Measurements from ENCODE around the gene ALG12.

ALG12 gene

DNA sequence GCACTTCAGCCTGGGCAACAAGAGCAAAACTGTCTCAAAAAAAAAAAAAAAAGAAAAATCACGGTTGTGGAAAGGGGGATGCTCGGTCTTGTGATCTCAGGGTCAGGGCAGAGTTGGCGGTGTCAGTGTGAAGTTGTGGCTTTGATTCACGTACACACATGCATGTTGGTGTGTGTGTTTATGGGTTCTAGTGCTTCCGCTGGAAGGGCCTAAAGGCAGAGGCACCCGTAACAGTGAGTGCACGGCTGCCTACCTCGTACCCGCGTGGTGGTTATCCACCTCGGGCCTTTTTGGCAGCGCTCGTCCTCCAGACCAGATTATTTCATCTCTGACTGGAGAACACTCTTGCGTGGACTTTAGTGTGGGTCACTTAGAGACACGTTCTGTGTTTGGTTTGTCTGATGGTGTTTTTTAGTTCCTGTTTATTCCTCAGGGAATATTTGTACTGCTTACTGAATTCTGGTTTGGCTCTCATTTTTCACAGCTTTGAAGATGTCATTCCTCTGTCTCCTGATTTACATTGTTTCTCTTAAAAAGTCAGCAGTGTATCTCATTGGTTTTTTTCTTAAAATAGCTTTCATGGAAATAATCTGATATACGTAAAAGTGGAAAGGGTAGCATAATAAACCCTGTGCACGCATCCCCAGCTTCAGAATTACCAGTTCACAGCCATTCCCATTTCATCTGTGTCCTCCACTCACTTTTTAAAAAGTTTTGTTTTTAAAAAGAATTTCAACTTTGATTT is 49.0 kb downstream of the ALG12 start:
- no peak for DNase-seq (ENCODE audit: low read depth)
- no peak overlapping the region for H3K4me3 ChIP-seq (ENCODE audit: low read length)
- TF ChIP-seq, protein P1, sequence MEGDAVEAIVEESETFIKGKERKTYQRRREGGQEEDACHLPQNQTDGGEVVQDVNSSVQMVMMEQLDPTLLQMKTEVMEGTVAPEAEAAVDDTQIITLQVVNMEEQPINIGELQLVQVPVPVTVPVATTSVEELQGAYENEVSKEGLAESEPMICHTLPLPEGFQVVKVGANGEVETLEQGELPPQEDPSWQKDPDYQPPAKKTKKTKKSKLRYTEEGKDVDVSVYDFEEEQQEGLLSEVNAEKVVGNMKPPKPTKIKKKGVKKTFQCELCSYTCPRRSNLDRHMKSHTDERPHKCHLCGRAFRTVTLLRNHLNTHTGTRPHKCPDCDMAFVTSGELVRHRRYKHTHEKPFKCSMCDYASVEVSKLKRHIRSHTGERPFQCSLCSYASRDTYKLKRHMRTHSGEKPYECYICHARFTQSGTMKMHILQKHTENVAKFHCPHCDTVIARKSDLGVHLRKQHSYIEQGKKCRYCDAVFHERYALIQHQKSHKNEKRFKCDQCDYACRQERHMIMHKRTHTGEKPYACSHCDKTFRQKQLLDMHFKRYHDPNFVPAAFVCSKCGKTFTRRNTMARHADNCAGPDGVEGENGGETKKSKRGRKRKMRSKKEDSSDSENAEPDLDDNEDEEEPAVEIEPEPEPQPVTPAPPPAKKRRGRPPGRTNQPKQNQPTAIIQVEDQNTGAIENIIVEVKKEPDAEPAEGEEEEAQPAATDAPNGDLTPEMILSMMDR (conservative IDR thresholded peaks at IDR 0.05; ENCODE audit: low read depth, low read length) = no peak

DNA sequence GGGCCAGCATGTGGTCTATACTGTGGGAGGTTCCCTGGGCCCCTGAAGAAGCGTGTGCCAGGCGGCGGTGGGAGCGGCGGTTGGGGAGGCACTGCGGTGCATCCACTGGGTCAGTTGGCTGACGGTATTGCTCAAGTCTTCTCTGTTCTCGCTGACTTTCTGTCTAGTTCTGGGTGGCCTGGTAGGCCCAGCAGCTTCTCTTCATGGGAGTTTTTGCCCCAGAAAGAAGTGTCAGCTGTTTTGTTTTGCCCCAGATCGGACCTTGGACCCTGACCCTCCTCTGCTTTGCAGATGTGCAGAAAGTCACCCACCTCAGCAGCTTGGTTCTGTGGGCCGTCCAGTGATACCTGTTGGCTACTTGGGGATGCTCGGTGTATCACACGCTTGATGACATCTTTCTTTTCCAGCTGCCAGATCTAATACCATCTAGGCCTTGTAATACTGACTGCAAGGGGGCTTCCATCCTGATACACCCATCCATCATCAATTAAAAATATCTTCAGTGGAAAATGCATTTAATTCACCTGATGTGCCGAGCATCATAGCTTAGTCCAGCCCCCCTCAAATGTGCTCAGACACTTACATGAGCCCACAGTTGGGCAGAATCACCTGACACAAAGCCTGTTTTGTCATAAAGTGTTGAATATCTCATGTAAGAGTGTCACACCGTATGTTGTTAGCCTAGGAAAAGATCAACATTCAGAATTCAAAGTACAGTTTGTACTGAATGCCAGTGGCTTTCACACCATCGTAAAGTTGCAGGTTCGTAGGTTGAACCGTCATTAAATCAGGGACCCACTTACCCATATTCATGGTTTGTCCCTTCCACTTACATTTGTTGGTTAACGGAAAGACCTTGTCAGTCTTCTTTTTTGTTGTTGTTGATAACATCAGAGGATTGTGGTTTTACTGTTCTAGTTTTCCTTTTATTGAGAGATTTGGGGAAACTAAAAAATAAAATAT is 50.7 kb downstream of the ALG12 start:
- DNase-seq (ENCODE audit: low read depth) = no peak
- TF ChIP-seq, protein P1 (conservative IDR thresholded peaks at IDR 0.05; ENCODE audit: low read depth, low read length) = no peak
- no peak overlapping the region for H3K4me3 ChIP-seq (ENCODE audit: low read length)

DNA sequence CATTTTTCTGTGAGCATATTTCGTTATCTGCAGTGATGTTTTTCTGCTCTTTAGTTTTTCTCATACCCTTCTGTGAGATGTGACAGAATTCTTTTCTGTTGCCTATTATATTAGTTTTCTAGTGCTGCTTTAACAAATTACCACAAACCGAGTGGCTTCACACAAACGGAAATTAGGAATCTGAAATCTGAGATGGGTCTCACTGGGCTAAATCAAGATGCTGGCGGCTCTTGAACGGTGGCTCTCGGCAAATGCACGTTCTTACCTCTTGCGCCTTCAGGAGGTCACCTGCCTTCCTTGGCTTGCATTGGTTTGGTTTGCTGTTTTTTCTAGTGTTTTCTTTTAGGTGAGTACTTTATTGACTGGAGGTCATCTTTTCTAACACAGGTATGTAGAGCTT is 51.6 kb downstream of the ALG12 start:
- TF ChIP-seq, protein P1 (conservative IDR thresholded peaks at IDR 0.05; ENCODE audit: low read depth, low read length) = no peak
- H3K4me3 ChIP-seq (ENCODE audit: low read length) = no peak overlapping the region
- no peak for DNase-seq (ENCODE audit: low read depth)

DNA sequence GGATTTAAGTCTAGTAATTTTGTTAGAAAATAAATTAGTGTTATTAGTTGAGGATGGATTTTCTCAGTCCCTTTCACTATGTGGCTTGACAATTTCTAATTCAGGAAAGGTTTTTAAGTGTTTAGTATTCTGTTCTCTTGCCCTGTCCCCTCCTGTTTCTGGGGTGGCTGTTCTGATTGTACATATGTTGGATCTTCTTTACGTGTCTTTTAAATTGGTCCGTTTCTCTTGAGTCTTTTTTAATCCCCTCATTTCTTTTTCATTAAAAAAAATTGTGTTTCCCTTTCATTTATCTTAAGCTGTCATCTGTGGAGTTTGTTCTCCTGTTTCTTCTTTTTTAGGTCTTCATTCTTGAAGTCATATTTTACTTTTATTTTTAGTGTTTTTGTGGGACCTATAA is 52.1 kb downstream of the ALG12 start:
- H3K4me3 ChIP-seq (ENCODE audit: low read length) = no peak overlapping the region
- no peak for DNase-seq (ENCODE audit: low read depth)
- TF ChIP-seq, protein P1 (conservative IDR thresholded peaks at IDR 0.05; ENCODE audit: low read depth, low read length) = no peak

DNA sequence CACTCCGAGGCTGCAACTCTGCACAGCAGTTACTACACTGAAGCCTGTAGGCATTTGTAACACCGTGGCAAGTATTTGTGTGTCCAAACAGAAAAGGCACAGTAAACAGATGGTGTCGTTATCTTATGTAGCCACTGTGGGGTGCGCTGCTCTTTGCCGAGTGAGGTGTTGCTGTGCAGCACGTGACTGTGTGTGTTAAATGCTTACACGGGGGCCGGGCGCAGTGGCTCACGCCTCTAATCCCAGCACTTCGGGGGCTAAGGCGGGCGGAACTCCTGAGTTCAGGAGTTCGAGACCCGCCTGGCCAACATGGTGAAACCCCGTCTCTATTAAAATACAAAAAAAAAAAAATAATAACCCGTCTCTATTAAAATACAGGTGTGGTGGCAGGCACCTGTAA is 53.1 kb downstream of the ALG12 start:
- TF ChIP-seq, protein P1 (conservative IDR thresholded peaks at IDR 0.05; ENCODE audit: low read depth, low read length) = no peak
- no peak for DNase-seq (ENCODE audit: low read depth)
- H3K4me3 ChIP-seq (ENCODE audit: low read length) = no peak overlapping the region

DNA sequence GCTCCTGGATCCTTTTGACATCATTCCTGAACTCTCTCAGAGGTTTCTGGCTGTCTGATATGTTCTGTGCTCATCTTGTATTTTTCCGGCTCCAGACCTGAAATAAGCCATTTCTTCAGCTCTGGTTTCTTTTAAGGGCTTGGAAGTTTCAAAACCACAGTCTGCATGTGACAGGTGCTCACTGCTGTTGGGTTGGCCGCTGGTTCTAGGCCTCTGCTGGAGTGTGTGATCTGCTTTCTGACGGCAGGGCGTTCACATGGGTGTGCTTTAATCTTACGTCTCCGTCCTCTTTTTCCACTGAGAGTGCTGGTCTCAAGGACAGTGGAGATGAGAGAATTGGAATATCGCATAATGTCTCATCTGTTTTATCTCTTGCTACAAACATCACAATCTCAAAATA is 54.3 kb downstream of the ALG12 start:
- TF ChIP-seq, protein P1 (conservative IDR thresholded peaks at IDR 0.05; ENCODE audit: low read depth, low read length) = no peak
- no peak for DNase-seq (ENCODE audit: low read depth)
- no peak overlapping the region for H3K4me3 ChIP-seq (ENCODE audit: low read length)
